Measurements from ENCODE around the gene HOXB13. TPM values are rescaled to one million over a fixed set of nuclear protein-coding genes. Genes with fewer than 3 reads are reported as not detected.

Gene HOXB13
- total RNA-seq, 4 donors from 2014 or later, result not detected

GRCh38 chr17:48740537-48740936 is 12.0 kb upstream of the HOXB13 start:
- H3K4me1 ChIP-seq, result peaks cover 0 to 9% (median 0%) of the 10 kb centered on the region in 3 donors
- TF ChIP-seq EP300 (IDR thresholded peaks at IDR 0.05) (no peak), POLR2A (IDR thresholded peaks at IDR 0.05) (no peak), POLR2AphosphoS5 (IDR thresholded peaks at IDR 0.05) (no peak), CTCF (IDR thresholded peaks at IDR 0.05) (no peak)
- H3K27ac ChIP-seq, result no peak overlapping the region
- no peak overlapping the region for H3K4me3 ChIP-seq
- H3K9me3 ChIP-seq, result no peaks in the 10 kb centered on the region
- ATAC-seq, result no peak
- H3K27me3 ChIP-seq, result peaks cover 100% of the 10 kb centered on the region
- no peaks in the 10 kb centered on the region for H3K36me3 ChIP-seq

DNA sequence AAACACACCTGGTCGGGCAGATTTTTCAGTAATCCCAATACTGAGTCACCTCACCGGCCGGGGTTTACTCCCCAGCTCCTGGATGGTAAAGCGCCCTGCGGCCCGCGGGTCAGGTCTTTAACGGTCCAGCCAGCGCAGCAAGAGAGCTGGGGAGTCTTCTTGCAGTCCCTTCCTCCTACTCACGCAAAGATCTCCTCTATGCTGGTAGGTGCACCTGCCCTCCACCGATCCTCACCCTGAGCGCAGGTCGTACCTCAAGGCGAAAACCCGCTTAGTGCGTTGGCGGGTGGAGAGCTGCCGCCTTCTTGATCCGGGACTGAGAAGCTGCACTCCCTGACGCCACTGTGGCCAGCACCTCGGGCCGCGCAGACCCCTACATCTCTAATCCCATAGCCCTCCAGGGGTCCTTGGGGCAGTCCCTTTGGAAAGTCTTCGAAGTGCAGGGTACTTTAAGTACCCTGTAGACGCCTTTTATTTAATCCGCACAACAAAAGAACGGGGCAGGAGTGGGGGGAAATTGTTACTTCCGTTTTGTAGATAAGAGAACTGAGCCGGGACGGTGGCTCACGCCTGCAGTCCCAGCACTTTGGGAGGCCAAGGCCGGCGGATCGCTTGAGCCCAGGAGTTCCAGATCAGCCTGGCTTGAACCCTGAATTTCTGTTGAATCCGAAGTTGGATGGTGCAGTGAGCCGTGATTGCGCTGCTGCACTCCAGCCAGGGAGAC is 10.4 kb upstream of the HOXB13 start:
- ATAC-seq, result no peak

DNA sequence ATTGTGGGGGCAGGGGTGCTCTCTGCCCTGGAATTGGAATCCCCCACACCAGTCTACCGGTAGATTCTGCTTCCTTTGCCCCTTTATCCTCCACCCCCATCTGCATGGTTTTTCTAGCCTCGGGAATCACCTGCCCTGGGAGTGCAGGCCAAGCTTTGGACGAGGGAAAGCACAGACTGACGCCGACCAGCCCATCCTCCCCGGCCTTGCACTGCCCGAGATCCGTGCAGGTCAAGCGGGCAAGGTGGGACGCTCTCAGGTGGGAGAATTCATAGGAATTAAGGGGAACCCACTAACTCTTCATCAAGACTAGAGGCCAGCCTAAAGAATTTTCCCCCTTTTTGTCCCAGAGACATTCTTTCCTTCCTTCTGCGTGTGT is 9.9 kb upstream of the HOXB13 start:
- TF ChIP-seq CTCF (IDR thresholded peaks at IDR 0.05) (no peak), EP300 (IDR thresholded peaks at IDR 0.05) (no peak), POLR2A (IDR thresholded peaks at IDR 0.05) (no peak), POLR2AphosphoS5 (IDR thresholded peaks at IDR 0.05) (no peak)
- Histone ChIP-seq H3K27ac (no peak overlapping the region), H3K4me1 (peaks cover 0 to 15% (median 0%) of the 10 kb centered on the region in 3 donors), H3K27me3 (peaks cover 100% of the 10 kb centered on the region), H3K4me3 (no peak overlapping the region), H3K36me3 (no peaks in the 10 kb centered on the region), H3K9me3 (no peaks in the 10 kb centered on the region)
- 2% methylated on average over 6 of the region's 11 CpGs; no CpG with 5 or more reads in 1 of the 2 donors for WGBS, 2 donors (ENCODE audit: low coverage in 1 of 2)
- no peak for ATAC-seq

More for the DNA sequence above, 10.4 kb upstream of the HOXB13 start:
- Histone ChIP-seq H3K4me1 (peaks cover 0 to 10% (median 0%) of the 10 kb centered on the region in 3 donors), H3K9me3 (no peaks in the 10 kb centered on the region), H3K27ac (no peak overlapping the region), H3K4me3 (no peak overlapping the region), H3K27me3 (peaks cover 100% of the 10 kb centered on the region), H3K36me3 (no peaks in the 10 kb centered on the region)
- no peak for TF ChIP-seq POLR2A (IDR thresholded peaks at IDR 0.05)
- 2 to 30% methylated on average over 4 to 26 of the region's 37 CpGs for WGBS, 2 donors (ENCODE audit: low coverage in 1 of 2)

DNA sequence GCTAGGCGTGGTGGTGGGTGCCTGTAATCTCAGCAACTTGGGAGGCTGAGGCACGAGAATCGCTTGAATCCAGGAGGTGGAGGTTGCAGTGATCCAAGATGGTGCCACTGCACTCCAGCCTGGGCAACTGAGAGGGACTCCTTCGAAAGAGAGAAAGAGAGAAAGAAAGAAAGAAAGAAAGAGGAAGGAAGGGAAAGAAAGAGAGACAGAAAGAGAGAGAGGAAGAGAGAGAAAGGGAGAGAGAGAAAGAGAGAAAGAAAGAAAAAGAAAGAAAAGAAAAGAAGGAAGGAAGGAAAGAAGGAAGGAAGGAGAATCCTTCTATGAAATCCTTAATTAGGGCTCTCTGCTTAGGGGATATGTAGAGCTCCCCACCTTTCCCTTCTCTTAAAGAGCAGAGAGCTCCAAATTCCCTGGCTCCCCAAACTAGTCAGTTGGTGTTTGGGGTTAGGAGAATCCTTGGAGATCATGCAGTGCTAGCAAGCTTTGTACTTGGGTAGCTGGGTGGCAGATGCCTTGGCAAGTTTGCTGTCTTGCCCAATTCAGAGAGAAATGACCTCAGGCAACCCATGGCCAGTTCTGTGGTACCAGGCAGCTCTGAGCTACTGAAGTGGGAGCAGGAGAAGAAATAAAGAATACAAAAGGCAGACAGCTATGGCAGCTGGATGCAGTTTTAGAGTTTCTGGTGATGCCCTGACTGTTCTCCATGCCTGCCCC is 8.9 kb upstream of the HOXB13 start:
- Histone ChIP-seq H3K9me3 (no peaks in the 10 kb centered on the region), H3K36me3 (no peaks in the 10 kb centered on the region), H3K4me3 (no peak overlapping the region), H3K4me1 (peaks cover 0 to 22% (median 4%) of the 10 kb centered on the region in 3 donors), H3K27me3 (peaks cover 100% of the 10 kb centered on the region), H3K27ac (no peak overlapping the region)
- no peak for TF ChIP-seq POLR2AphosphoS5 (IDR thresholded peaks at IDR 0.05)
- WGBS, 2 donors (ENCODE audit: low coverage in 1 of 2), result 33 to 48% methylated on average over 1 to 4 of the region's 4 CpGs
- no peak for ATAC-seq

GRCh38 chr17:48735062-48735351 is 6.5 kb upstream of the HOXB13 start:
- Histone ChIP-seq H3K9me3 (no peaks in the 10 kb centered on the region), H3K27ac (no peak overlapping the region), H3K4me3 (no peak overlapping the region), H3K36me3 (no peaks in the 10 kb centered on the region), H3K4me1 (peaks cover 0 to 22% (median 4%) of the 10 kb centered on the region in 3 donors), H3K27me3 (peaks cover 100% of the 10 kb centered on the region)
- no peak for TF ChIP-seq POLR2A (IDR thresholded peaks at IDR 0.05)
- TF ChIP-seq CTCF (IDR thresholded peaks at IDR 0.05), result no peak
- no peak for TF ChIP-seq EP300 (IDR thresholded peaks at IDR 0.05)
- no peak for TF ChIP-seq POLR2AphosphoS5 (IDR thresholded peaks at IDR 0.05)
- WGBS, 2 donors (ENCODE audit: low coverage in 1 of 2), result 2 to 4% methylated on average over 3 to 6 of the region's 7 CpGs
- ATAC-seq, result no peak
